PC-9 (cell line): ENCODE results near the gene SLC43A1. TPM values are rescaled to one million over a fixed set of nuclear protein-coding genes. Genes with fewer than 3 reads are reported as not detected.
A peak's percentile ranks its signal among the peaks of the same experiment; 100 is the strongest.

Experiments used
- BruUV-seq: library from RNA; stranded (reverse); fragments of 400-500 nt; replicated peaks from 2 replicates; lab custom pipeline; 2021; lab: Mats Ljungman, UMichigan
- CTCF ChIA-PET: fragments of 300-600 bp; sonication (Branson Sonifier 250); formaldehyde crosslinking; loops from one replicate; lab custom pipeline; 2022; ENCODE audit warnings: antibody characterized with exemption; lab: Charles Lee
- POLR2A ChIA-PET: fragments of 300-600 bp; sonication (Branson Sonifier 250); formaldehyde crosslinking; loops from one replicate; lab custom pipeline; 2022; ENCODE audit warnings: antibody characterized with exemption; ENCODE audit not compliant: unreplicated experiment; lab: Charles Lee
- DNase-seq, 2 experiments: peaks; one replicate each; pipeline versions ENCODE4 v3.0.0 to v3.0.0-alpha.2; 2015 to 2022; ENCODE audit warnings: mixed read lengths in 1 of 2
- H2AFZ ChIP-seq: fragments of 200-600 bp; sonication (generic); 2 replicates; pipeline ENCODE4 v1.8.1; 2017; ENCODE audit warnings: antibody characterized with exemption
- H3F3A ChIP-seq: fragments of 200-600 bp; sonication (generic); 2 replicates; pipeline ENCODE4 v1.8.1; 2017; ENCODE audit warnings: antibody characterized with exemption, mild to moderate bottlenecking, low read depth; ENCODE audit not compliant: insufficient read depth
- H3K27ac ChIP-seq: fragments of 200-600 bp; sonication (generic); 2 replicates; pipeline ENCODE4 v1.6.1; 2016; ENCODE audit warnings: mixed run types
- H3K27me3 ChIP-seq: fragments of 200-600 bp; sonication (generic); 2 replicates; pipeline ENCODE4 v1.6.1; 2016; ENCODE audit warnings: low read depth, mixed run types; ENCODE audit not compliant: insufficient read depth
- H3K36me3 ChIP-seq: fragments of 200-600 bp; sonication (generic); 2 replicates; pipeline ENCODE4 v1.6.1; 2016; ENCODE audit warnings: low read depth, mixed run types
- H3K4me1 ChIP-seq: fragments of 200-600 bp; sonication (generic); replicated peaks from 2 replicates; pipeline ENCODE4 v1.6.1; 2016; ENCODE audit warnings: mixed run types; ENCODE audit not compliant: insufficient read depth
- H3K4me2 ChIP-seq: fragments of 200-600 bp; sonication (generic); 2 replicates; pipeline ENCODE4 v1.6.1; 2017; ENCODE audit warnings: mixed run types
- H3K4me3 ChIP-seq: fragments of 200-600 bp; sonication (generic); 2 replicates; pipeline ENCODE4 v1.6.1; 2016; ENCODE audit warnings: mixed run types
- H3K79me2 ChIP-seq: fragments of 200-600 bp; sonication (generic); 2 replicates; pipeline ENCODE4 v1.6.1; 2017; ENCODE audit warnings: low read depth, mixed run types
- H3K9me2 ChIP-seq: fragments of 200-600 bp; sonication (generic); 2 replicates; pipeline ENCODE4 v1.8.1; 2017; ENCODE audit warnings: mild to moderate bottlenecking; ENCODE audit not compliant: insufficient read depth
- H3K9me3 ChIP-seq: fragments of 200-600 bp; sonication (generic); 2 replicates; pipeline ENCODE4 v1.8.1; 2016; ENCODE audit warnings: low read depth; ENCODE audit not compliant: insufficient read depth
- H4K20me1 ChIP-seq: fragments of 200-600 bp; sonication (generic); 2 replicates; pipeline ENCODE4 v1.8.1; 2017; ENCODE audit not compliant: insufficient read depth
- CTCF ChIP-seq: fragments of 200-600 bp; sonication (generic); conservative IDR thresholded peaks from 2 replicates; pipeline ENCODE4 v1.6.1; 2017; ENCODE audit warnings: mixed run types, antibody characterized with exemption, mild to moderate bottlenecking, moderate library complexity
- EZH2 ChIP-seq: fragments of 200-600 bp; sonication (generic); IDR thresholded peaks from 2 replicates; pipeline ENCODE4 v1.8.0; 2017; ENCODE audit warnings: antibody characterized with exemption, low read depth
- intact Hi-C: fragments of 100-400 bp; cut with micrococcal nuclease; formaldehyde crosslinking; loops from one replicate; pipeline ENCODE4 v1.10.0; 2022; ENCODE audit not compliant: unreplicated experiment
- total RNA-seq: library from RNA; stranded (reverse); gene quantifications from 2 replicates; pipeline ENCODE4 v1.2.3, GENCODE V29; 2021

Gene SLC43A1
- total RNA-seq, 1 experiment from 2014 or later = 4.0 TPM

GRCh38 chr11:57457643-57458023, 57.9 kb downstream of the SLC43A1 start:
- no peaks in the 10 kb centered on the region for H3K79me2 ChIP-seq
- no peaks in the 10 kb centered on the region for H3K9me2 ChIP-seq
- no peaks in the 10 kb centered on the region for H4K20me1 ChIP-seq
- peaks cover 22% of the 10 kb centered on the region for H3K27me3 ChIP-seq
- no peak for DNase-seq
- ChIA-PET CTCF (interaction anchor here (0.6 to 2.7 kb wide), 14 partner anchors 16 to 1807 kb away, joined by 3 to 20 read pairs (median 5); no protein-coding TSS in a partner anchor), POLR2A (interaction anchor here (0.6 kb wide), 2 partner anchors 19 to 22 kb away, joined by 3 read pairs; no protein-coding TSS in a partner anchor)
- no peaks in the 10 kb centered on the region for H3K36me3 ChIP-seq
- no peak overlapping the region for H3K27ac ChIP-seq
- H3K9me3 ChIP-seq = no peaks in the 10 kb centered on the region
- peaks cover 22% of the 10 kb centered on the region for H3K4me1 ChIP-seq
- TF ChIP-seq CTCF = peak; percentile 28; the same call in 1 of the 2 replicates
- TF ChIP-seq EZH2 = no peak
- no TSS peak for BruUV-seq
- no peak overlapping the region; the same call in 1 of the 2 replicates for H3K4me3 ChIP-seq
- H2AFZ ChIP-seq = no peak overlapping the region
- intact Hi-C loops = loop anchor here (1.0 to 5.0 kb wide), 6 partner anchors 26 to 1055 kb away; partner anchors contain the start of gene UBE2L6
- H3F3A ChIP-seq = no peaks in the 10 kb centered on the region; the same call in 1 of the 2 replicates
- H3K4me2 ChIP-seq = peak overlapping the region; percentile 94

GRCh38 chr11:57456960-57457642, 58.4 kb downstream of the SLC43A1 start:
- Histone ChIP-seq H3K27me3 (peaks cover 22% of the 10 kb centered on the region), H2AFZ (no peak overlapping the region), H3K4me1 (peaks cover 22% of the 10 kb centered on the region), H3K9me2 (no peaks in the 10 kb centered on the region), H3K9me3 (no peaks in the 10 kb centered on the region), H4K20me1 (no peaks in the 10 kb centered on the region), H3K27ac (no peak overlapping the region), H3F3A (no peaks in the 10 kb centered on the region; the same call in 1 of the 2 replicates), H3K79me2 (no peaks in the 10 kb centered on the region), H3K4me3 (no peak overlapping the region), H3K4me2 (peak overlapping the region; percentile 94), H3K36me3 (no peaks in the 10 kb centered on the region)
- peak; percentile 74 to 90 for DNase-seq
- intact Hi-C loops = loop anchor here (1.0 to 5.0 kb wide), 5 partner anchors 26 to 1055 kb away; no protein-coding TSS in a partner anchor
- no peak for TF ChIP-seq EZH2
- peak; percentile 100 for TF ChIP-seq CTCF
- BruUV-seq = no TSS peak
- ChIA-PET POLR2A (no interaction called here), CTCF (interaction anchor here (0.6 to 2.7 kb wide), 13 partner anchors 20 to 187 kb away, joined by 3 to 20 read pairs (median 5); no protein-coding TSS in a partner anchor)

GRCh38 chr11:57453543-57454177, 61.8 kb downstream of the SLC43A1 start:
- ChIA-PET CTCF (interaction anchor here (0.6 kb wide), 2 partner anchors 12 to 109 kb away, joined by 3 to 4 read pairs; no protein-coding TSS in a partner anchor), POLR2A (no interaction called here)
- intact Hi-C loops = no loop called here
- H3K4me2 ChIP-seq = no peak overlapping the region
- H4K20me1 ChIP-seq = no peaks in the 10 kb centered on the region
- H3K4me1 ChIP-seq = peaks cover 8% of the 10 kb centered on the region
- H3K36me3 ChIP-seq = no peaks in the 10 kb centered on the region
- peak in 1 of 2 experiments; percentile 8 for DNase-seq
- H2AFZ ChIP-seq = no peak overlapping the region
- H3K27me3 ChIP-seq = no peaks in the 10 kb centered on the region
- BruUV-seq = no TSS peak
- H3K9me2 ChIP-seq = no peaks in the 10 kb centered on the region
- no peak overlapping the region for H3K27ac ChIP-seq
- H3K79me2 ChIP-seq = no peaks in the 10 kb centered on the region
- H3F3A ChIP-seq = no peaks in the 10 kb centered on the region; the same call in 1 of the 2 replicates
- no peaks in the 10 kb centered on the region for H3K9me3 ChIP-seq
- TF ChIP-seq CTCF (no peak), EZH2 (no peak)
- no peak overlapping the region for H3K4me3 ChIP-seq
